ENCODE data around the gene MORC2.
A peak's percentile ranks its signal among the peaks of the same experiment; 100 is the strongest.

MORC2 gene

DNA sequence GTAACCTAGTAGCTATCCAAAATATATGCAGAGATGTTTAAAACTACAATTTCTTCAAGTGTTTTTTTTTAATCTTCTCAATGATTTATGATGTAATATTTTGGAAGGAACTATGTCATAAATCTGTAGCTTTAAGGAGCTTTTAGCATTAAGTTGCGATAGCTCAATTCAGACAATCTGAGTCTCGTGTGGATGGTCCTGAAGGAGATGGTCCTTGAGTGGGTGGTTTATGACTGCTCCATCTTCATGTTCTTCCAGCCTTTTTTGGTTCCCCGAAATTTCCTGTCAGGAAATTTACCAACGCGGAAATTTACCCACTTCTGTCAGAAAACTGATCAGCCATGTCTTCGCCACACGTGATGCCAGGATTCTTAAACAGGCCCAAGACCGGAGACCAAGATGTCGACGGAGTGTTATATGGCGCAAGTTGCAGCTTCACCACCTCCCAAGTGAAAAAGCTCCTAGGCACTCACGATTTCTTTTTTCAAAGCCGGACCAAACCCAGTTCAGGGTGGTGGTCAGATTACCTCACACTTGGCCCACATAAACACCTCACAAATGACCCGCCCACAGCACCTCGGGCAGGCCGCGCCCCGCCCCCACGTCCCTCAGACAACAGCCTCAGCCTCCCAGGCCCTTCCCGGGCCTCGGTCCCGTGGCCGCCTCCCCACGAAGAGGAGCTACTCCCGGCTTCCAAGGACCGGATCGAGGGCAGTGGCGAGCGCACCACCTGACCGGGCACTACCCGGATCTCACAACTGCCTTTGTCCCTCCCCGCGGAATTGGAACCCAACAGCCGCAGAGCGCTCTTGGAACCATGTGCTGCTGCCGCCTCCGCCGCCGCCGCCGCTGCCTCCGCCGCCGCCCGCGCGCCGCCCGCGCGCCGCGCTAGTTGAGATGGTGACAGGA, at the start of gene MORC2:
Gene MORC2 (minus strand): TSS at position 760 of the 909 bp plus-strand sequence. CDS start 885 bp downstream, outside the sequence.
- DNase-seq (ENCODE audit: low spot score): no peak

DNA sequence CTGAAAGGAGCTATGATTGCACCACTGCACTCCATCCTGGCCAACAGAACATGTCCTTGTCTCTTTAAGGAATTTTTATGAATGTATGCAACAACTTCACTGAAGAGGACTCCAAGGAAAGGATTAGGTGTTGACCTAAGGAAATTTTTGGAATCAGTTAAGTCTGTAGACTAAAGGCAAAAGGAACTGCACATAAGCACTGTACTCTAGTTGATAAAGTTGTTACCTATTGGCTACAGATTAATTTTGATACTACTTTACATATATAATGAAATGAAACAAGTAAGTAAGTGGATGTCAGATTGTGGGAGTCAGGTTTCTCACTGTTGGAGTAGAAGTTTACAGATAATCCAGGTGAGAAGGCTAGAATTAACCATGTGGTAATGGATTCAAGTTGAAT, 37.0 kb upstream of the MORC2 start:
- DNase-seq (ENCODE audit: low spot score): no peak

DNA sequence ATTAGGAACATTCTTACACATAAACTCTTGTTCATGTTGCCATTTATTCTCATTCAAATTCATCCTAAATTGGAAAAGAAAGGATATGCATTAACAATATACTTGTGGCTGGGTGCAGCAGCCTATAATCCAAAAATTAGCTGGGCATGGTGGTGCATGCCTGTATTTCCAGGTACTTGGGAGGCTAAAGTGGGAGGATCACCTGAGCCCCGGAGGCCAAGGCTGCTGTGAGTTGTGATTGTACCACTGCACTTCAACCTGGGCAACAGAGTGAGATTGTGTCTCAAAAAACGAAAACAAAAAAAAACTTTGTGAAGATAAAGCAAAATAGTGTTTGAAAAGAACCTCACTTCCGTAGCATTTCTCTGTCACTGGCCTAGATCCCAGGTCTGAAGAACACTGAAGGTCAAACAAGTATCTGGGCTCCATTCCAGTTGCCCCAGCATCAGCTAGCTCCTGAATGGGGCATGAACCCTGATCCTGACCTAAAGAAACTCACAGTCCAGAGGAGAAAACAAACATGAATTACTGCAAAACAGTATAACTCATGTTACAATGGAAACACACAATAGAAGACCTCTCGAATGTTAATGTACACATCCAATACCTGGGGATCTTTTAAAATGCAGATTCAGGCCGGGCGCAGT, 32.7 kb upstream of the MORC2 start:
- no peak for DNase-seq (ENCODE audit: low spot score)

DNA sequence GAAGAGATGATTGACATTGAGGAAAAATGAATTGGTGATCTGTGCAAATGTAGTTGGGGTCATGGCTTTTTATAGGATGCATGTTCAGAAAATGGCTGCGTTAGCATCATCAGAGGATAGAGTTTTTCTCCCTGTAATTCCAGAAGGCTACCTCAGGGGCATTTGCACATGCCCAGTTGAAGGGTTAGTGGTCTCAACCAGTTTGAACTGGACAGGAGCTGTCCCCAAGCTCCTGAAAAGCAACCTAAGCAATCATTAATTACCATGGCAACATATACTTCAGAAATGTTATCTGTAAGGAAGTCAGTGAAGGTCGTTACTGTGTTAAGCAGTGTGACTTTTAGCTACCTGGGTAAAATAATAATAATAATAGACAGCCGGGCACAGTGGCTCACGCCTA, 29.8 kb upstream of the MORC2 start:
- no peak for DNase-seq (ENCODE audit: low spot score)

DNA sequence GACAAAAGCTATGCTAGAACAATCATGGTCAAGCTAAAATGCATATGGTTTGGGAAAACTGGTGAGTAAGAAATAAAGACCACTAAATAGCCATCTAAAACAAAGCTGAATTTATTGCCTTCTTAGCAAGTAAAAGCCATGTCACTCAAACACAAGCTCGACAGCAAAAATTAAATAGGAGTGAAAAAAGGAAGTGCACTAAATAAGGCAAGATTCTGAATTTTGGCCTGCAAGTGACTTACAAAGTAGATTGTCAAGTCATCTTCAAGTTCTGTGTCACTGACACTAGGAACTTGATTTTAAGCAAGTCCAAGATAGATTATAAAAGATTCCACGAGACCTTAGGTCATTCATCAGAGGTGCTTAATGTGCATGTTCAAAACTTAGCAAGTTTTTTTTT, 27.9 kb upstream of the MORC2 start:
- DNase-seq (ENCODE audit: low spot score): no peak

DNA sequence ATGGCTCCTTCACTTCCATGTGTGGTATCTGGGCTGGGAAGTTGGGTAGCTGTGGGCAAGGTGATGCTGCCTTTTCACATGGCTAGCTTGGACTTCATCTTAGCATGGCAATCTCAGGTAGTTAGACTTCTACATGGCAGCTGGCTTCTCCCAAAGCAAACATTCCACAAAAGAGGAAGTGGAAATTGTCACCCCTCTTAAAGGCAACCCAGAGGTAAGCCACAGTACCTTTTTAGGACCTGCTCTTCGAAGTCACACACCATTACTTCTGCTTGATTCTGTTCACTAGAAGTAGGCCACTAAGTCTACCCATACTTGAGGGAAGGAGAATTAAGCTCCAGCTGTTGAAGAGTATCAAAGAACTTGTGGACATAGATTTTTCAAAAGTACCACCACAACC, 26.4 kb upstream of the MORC2 start:
- no peak for DNase-seq (ENCODE audit: low spot score)

DNA sequence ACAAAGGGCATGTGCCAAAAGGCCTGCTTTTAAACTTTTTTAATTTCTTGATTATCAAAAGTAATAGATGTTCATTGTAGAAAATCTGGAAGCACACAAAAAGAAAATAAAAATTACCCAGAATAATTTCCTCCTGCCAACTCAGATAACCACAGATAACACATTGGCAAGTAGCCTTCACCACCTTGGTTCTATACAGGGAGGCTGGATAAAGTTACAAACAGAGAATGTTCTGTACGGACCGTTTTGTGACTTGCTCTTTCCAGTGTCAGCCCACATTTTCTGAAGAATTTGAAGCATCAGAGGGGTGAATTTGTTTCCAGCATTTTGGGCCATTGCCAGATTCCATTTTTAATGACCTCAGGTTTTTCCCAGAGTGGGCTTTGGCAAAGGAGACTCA, 24.0 kb upstream of the MORC2 start:
- DNase-seq (ENCODE audit: low spot score): no peak

DNA sequence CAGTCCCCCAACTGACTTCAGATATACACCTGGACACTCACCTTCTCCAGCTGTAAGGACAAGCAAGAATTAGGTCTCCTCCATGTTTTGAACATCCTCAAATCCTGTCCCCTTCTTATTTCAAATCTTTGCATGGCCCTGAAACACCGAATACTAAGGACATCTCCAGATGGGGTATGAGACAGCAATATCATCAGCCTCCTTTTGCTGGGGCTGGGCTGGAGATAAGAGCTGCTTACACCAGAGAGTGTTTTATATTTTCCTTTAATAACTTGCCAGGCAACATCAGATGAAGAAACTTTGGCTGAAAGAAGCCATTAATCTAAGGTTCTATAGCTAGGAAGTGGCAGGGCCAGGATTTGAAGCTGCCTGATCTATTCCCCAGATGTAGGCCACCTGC, 22.1 kb upstream of the MORC2 start:
- DNase-seq (ENCODE audit: low spot score): no peak

DNA sequence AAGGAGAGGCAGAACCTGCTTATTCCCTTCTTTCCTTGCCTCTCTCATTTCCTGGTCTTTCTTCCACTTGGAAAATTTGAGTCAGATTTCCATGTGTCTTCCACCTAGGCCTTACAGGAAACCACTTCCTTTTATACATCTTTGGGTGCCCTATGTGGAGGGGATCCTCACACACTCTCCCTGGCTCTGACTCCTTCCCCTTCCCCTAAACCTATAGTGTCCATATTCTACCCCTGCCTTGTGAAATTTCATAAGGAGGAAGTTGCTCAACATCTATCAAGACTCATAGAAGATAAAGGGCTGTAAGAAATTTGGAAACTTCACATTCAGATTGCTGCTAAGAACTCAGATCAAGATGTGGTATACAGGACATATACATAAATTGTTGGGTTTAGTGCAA, 20.9 kb upstream of the MORC2 start:
- DNase-seq (ENCODE audit: low spot score): no peak

DNA sequence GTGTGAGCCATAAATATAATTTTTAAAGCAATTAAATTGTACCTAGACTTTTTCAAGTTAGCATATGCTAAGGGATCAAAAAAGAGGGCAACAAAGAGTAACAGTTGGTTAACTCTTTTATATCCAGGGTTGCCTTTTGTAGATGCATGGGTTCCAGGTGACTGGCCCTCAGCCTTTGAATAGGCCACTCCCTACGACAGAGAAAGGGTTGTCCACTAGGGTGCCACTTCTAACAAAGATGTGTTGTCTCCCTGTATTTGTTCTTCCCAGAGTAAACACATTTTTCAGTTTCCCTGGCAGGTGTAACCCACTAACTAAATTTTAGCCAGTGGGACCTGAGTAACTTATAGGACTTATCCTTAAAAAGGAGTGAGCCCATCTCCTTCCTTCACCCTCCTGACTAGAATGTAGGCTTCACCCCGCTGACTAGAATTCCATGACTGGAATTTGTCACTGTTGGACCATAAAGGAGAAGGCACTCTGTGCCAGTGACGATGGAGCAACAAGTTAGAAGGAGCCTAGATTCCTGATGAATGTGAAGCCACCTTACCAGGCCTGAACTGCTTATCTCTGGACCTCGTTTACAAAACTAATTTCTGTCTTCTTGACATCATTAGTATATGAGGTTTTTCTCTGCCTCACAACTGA, 17.1 kb upstream of the MORC2 start:
- no peak for DNase-seq (ENCODE audit: low spot score)

DNA sequence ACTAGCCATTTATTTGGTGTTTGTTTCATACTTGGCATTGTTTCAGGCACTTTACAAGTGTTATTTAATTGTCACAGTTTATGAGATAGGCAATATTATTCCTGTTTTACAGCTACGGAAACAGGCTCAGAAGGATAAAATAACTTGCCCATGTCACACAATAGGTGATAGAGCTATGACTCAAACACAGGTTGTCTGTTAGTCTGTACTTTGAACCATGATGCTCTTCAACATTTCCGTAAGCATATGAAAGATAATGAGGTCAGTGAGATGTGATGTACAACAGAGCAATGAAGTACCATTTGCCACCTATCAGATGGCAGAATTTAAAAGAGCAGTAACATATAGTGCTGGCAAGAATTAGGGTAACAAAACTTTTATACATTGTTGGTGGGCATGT, 15.7 kb upstream of the MORC2 start:
- DNase-seq (ENCODE audit: low spot score): no peak

DNA sequence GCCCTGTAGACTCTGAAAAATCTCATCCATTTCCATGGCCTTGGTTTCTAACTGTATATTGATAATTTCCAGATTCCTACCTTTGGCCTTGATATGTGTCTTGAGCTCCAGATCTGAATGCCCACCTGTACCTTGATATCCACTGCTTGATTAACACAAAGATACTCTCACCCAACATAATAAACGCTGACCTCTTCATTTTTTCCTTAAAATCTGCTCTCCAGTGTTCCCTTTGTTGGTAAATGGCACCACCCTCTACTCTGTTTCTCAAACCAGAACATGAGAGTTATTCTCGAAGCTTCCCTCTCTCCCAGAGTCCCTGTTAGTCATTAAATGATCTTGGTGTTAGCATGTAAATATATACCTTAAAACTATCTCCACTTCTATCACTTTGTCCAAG, 13.9 kb upstream of the MORC2 start:
- no peak for DNase-seq (ENCODE audit: low spot score)

DNA sequence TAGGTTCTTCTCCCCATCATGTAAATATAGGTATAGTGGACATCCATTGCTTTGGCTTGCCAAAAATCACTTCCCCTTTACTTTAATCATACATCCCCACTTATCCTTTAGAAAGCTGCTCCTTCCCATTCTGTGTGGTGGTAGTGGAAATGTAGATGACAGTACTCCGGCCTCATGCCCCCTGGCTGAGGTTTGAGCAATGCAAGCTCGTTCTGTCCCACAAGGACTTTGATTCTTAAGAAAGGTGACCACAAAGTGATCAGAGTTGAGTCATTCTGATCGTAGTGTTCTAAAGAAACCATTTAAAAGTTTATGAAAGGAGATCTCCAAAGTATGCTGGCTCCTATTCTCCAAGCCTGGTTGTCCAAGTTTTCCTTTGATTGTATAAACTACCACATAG, 11.4 kb upstream of the MORC2 start:
- peak; percentile 7 for DNase-seq (ENCODE audit: low spot score)

DNA sequence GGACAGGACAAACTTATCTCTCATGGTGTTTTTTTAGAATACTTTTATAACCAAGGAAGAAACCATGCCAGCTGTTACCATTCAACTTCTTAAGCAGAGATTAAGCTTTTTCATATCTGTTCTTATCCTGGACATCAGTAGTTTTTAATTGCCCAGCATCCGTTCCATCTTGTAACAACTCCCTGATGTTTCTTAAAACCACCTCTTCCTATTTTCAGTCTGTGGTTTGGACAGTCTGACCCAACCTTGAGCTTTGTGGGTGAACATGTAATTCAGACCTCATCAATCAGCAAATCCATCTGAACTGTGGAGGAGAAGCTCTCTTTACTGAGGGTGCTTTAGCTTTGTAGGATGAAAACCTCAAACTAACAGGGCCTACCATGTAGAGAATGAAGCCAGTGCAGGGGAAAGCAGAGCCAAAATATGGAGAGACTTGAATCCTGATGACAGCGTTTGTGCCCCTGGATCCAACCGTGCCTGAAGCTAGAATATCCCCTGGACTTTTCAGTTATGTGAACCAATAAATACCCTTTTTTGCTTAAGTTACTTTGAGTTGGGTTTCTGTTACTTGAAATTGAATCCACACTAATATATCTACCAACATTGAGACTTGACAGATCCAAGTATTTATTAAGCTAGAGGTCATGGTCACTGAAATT, 9.9 kb upstream of the MORC2 start:
- DNase-seq (ENCODE audit: low spot score): no peak

DNA sequence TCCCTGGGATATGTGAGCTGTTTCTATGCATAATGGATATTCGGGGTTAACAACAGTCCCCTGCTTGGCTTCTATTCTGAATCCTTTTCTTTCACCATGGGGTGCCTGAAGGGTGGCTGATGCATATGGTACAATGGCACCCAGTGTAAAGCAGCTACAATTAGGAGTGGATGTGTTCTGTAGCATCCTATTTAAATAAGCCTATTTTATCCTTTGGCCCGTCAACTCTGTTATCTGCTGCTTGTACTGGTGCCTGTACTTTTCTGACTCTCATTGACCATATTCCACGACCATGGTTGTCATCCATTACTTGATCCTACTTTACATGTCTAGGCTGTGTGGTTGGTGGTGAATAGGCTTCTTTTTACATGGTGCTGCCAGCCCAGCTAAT, 1.8 kb upstream of the MORC2 start:
- DNase-seq (ENCODE audit: low spot score): no peak

DNA sequence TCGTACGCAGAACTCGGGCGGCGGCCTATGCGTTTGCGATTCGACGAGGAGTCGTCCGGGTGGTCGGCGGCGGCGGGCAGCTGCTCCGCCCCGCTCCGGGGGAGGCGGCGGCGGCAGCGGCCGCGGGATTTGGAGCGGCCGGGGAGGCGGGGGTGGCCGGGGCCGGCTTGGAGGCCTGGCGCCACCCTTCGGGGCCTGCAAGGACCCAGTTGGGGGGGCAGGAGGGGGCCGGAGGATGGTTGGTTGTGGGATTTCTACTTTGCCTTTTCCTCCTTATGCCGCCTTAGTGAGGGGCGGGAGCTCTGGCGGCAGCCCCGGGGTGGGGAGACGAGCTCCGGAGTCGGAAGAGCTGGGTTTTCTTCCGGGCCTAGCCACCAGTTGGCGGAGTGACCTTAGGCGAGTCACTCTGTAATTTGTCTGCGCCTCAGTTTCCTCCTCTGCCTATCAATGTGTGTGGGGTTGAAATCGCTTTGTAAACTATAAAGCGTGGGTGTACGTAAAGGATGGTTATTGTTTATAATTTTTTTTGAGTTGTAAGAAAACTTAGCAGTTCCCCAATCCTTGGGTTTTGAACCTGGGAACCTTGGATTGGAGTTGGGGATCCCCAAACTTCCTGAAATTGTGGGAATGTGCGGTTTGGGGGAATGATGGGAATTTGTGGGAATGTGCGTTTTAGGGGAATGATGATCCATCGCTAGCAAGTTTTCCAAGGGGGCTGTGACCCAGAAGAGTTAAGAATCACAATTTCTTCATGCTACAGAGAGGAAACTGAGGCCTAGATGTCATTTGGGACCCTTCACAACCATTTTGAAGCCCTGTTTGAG, 1.2 kb upstream of the MORC2 start:
- DNase-seq (ENCODE audit: low spot score): peak; percentile 32

DNA sequence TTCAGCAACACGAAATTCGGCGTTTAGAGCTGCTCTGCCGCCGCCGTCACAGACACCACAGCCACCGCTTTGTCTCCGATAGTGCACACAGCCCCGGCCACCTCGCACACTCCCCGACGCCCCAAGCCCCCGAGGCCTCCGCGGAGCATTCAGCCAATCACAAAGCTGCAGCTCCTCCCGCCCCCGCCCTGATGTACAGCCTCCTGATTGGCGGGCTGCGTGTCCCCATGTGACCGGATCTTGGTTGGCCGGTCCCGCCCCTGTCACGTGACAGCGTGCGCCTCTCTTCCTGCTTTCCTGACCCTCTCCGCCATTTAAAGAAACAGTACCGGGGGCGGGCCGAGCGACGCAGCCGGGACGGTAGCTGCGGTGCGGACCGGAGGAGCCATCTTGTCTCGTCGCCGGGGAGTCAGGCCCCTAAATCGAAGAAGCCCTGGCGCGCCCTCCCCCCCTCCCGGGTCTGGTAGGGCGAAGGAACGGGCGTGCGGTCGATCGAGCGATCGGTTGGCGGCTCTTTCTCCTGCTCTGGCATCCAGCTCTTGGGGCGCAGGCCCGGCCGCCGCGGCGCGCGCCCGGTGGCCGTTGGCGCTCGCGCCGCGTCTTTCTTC, 454 bp upstream of the MORC2 start, which contains the start of gene TUG1:
Gene TUG1 (plus strand): TSS at position 342 of the 608 bp plus-strand sequence.
- DNase-seq (ENCODE audit: low spot score): peak; percentile 97

DNA sequence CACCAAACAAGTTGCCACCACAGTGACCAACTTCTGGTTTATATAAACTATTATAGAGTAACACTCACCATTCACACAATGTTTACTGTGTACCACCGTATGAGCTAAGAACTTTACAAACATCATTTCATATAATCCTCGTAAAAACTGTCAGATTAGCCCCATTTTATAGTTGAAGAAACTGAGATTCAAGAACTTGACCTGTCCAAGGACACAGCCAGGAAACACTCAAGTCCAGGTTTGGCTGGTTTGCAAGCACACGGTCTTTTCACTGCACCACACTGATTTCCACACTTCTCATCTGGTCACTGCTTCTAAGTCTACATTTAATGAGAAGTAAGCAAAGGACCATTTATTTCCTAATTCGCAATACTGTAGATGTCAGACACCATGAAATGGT, 3.7 kb downstream of the MORC2 start:
- DNase-seq (ENCODE audit: low spot score): no peak

DNA sequence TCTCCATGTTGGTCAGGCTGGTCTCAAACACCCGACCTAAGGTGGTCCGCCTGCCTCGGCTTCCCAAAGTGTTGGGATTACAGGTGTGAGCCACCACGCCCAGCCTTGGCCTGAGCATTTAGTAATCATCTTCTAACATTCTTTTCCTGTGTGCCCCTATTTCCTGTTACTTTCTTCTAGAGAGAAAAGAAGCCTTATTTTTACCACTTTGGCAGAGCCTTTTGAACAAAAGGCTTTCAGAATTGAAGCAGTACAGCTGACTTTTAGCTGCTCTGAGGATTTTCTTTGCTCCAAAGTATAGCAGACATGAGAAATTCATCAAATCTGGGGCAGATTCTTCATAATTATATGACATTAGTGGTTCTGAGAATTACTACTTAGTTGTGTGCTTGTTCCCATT, 13.4 kb downstream of the MORC2 start:
- DNase-seq (ENCODE audit: low spot score): no peak

DNA sequence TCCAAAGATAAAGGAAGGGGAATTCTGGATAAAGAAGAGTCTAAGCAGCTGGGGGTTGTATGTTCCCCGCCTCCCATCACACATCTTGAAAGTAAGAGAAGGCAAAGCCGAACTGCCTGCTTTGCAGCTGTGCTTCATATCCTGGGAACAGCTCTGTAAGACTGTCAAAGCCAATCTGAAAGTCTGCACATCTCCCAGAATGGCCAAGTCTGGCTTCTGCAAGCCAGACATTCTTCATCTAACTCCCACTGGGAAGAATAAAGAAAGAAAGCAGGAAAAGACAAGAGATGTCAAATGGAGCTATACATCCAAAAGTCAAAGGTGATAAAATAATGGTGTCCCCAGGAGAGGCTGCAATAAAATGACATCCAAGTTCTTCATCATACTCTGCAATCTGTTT, 15.4 kb downstream of the MORC2 start:
- DNase-seq (ENCODE audit: low spot score): no peak

Measured in activated CD4-positive, alpha-beta T cell treated with anti-CD3 and anti-CD28 coated beads, Interleukin-2, Interleukin-4, amounts not matched to agents 100 ng/mL and 50 ng/mL, durations not matched to agents 16 hours and 8 hours (primary cell).